Smooth muscle cell (in vitro differentiated cells): ENCODE data around the gene BCL2A1. TPM values are rescaled to one million over a fixed set of nuclear protein-coding genes. Genes with fewer than 3 reads are reported as not detected.

Source experiments
- DNase-seq: peaks from one replicate; lab custom pipeline; 2025; ENCODE audit not compliant: unreplicated experiment; lab: John Stamatoyannopoulos, UW
- H2AFZ ChIP-seq: fragments of 200-600 bp; sonication (generic); 2 replicates; pipeline ENCODE4 v1.6.0; 2016; ENCODE audit warnings: antibody characterized with exemption, low read depth, mild to moderate bottlenecking
- H3F3A ChIP-seq: fragments of 200-600 bp; sonication (generic); 2 replicates; pipeline ENCODE4 v1.6.0; 2017; ENCODE audit warnings: antibody characterized with exemption, low read depth
- H3K27ac ChIP-seq: fragments of 200-600 bp; sonication (generic); 2 replicates; pipeline ENCODE4 v1.5.1; 2016; ENCODE audit warnings: low read depth, mild to moderate bottlenecking
- H3K27me3 ChIP-seq: fragments of 200-600 bp; sonication (generic); 2 replicates; pipeline ENCODE4 v1.6.1; 2016; ENCODE audit warnings: low read depth, mild to moderate bottlenecking
- H3K36me3 ChIP-seq: fragments of 200-600 bp; sonication (generic); 2 replicates; pipeline ENCODE4 v1.5.1; 2016; ENCODE audit warnings: low read depth
- H3K4me1 ChIP-seq: fragments of 200-600 bp; sonication (generic); 2 replicates; pipeline ENCODE4 v1.5.1; 2016; ENCODE audit warnings: low read depth
- H3K4me2 ChIP-seq: fragments of 200-600 bp; sonication (generic); 2 replicates; pipeline ENCODE4 v1.6.0; 2016; ENCODE audit warnings: mild to moderate bottlenecking
- H3K4me3 ChIP-seq: fragments of 200-600 bp; sonication (generic); 2 replicates; pipeline ENCODE4 v1.5.1; 2016; ENCODE audit warnings: mild to moderate bottlenecking
- H3K79me2 ChIP-seq: fragments of 200-600 bp; sonication (generic); 2 replicates; pipeline ENCODE4 v1.6.0; 2016; ENCODE audit warnings: low read depth, mild to moderate bottlenecking
- H3K9ac ChIP-seq: fragments of 200-600 bp; sonication (generic); 2 replicates; pipeline ENCODE4 v1.6.0; 2016; ENCODE audit warnings: low read depth
- H3K9me3 ChIP-seq: fragments of 200-600 bp; sonication (generic); replicated peaks from 2 replicates; pipeline ENCODE4 v1.5.1; 2016; ENCODE audit warnings: low read depth
- H4K20me1 ChIP-seq: fragments of 200-600 bp; sonication (generic); 2 replicates; pipeline ENCODE4 v1.6.0; 2016; ENCODE audit warnings: low read depth
- CTCF ChIP-seq: fragments of 200-600 bp; sonication (generic); IDR thresholded peaks from 2 replicates; pipeline ENCODE4 v1.5.1; 2017; ENCODE audit warnings: borderline replicate concordance, mild to moderate bottlenecking, antibody characterized with exemption; ENCODE audit not compliant: insufficient read depth, poor library complexity, severe bottlenecking
- WGBS: methylation state at CpG from one replicate; pipeline ENCODE4 v1.1.7; 2016; ENCODE audit warnings: low lambda C conversion rate; 5-methylcytosine and 5-hydroxymethylcytosine counted together
- polyA plus RNA-seq: library from polyadenylated mRNA; unstranded; fragments of >200 nt; fragmentation: Nextera tagmentation; extraction: Ambion mirVana; gene quantifications from 2 replicates; pipeline ENCODE4 v1.2.1, GENCODE V29; 2016
- total RNA-seq: library from RNA; depleted of rRNA; stranded (reverse); fragments of >200 nt; gene quantifications from 2 replicates; pipeline ENCODE4 v1.2.3, GENCODE V29; 2014

BCL2A1 gene
- total and polyA plus RNA-seq, 2 experiments from 2014 or later: 13.4 to 18.2 TPM

DNA sequence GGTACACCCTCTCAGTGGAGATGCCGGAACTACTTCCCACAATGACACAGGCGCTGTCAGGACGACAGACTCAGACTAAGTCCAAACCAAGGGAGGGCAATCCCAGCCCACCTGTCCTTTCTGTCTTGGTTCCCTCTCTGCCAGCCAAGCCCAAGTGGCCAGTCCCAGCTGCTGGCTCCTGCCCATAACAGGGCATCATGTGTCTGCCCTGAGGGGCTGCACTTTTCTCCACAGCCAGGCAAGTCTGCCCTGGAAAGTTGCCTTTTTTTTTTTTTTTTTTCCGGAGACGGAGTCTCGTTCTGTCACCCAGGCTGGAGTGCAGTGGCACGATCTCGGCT, 20.0 kb upstream of the BCL2A1 start:
- no peak for DNase-seq
- no peaks in the 10 kb centered on the region for H3K79me2 ChIP-seq
- no peaks in the 10 kb centered on the region for H3K9me3 ChIP-seq
- no peak overlapping the region for H3K27ac ChIP-seq
- no peak overlapping the region for H3K4me2 ChIP-seq
- no peaks in the 10 kb centered on the region for H4K20me1 ChIP-seq
- H3K4me1 ChIP-seq: no peaks in the 10 kb centered on the region
- no peak overlapping the region for H2AFZ ChIP-seq
- H3F3A ChIP-seq: no peaks in the 10 kb centered on the region
- TF ChIP-seq CTCF: no peak
- 95% methylated on average over 8 of the region's 8 CpGs for WGBS
- H3K4me3 ChIP-seq: no peak overlapping the region
- no peaks in the 10 kb centered on the region for H3K36me3 ChIP-seq
- H3K9ac ChIP-seq: no peak overlapping the region
- no peaks in the 10 kb centered on the region for H3K27me3 ChIP-seq

DNA sequence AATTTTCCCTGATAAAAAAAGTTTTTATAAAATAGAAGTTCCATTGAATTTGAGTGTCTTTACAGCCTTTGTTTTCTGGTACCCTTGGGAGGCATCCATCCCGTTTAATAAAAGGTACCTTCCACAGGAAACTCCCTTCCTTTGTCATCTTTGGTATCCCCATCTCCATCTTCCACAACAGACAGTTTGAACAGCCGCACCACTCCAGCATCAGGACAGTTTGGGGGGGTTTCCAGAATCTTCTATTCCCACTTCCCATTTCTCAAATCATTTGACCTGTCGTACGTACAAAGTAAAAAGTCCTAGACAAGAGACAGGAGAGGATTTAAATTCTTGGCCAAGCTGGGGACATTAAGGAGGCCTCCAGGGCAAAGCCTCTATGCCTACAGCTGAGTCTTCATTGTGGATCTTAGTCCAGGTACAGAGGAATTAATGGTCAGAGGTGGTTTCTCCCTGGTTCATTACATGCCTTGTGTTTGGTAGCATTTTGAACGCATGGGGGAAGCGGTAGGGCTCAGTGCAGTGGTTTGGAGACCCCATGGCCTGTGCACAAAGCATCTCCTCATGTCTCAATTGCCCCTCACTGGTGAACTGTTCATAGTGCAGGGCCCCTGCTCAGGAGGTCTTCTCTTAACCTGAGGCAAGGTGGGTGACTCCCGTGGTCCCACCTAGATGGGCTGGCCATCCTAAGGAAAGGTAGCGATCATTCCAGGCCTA, 19.4 kb upstream of the BCL2A1 start:
- H4K20me1 ChIP-seq: no peaks in the 10 kb centered on the region
- H3K4me3 ChIP-seq: no peak overlapping the region
- H3K9me3 ChIP-seq: no peaks in the 10 kb centered on the region
- no peaks in the 10 kb centered on the region for H3F3A ChIP-seq
- no peak for TF ChIP-seq CTCF
- no peak overlapping the region for H3K4me2 ChIP-seq
- no peak overlapping the region for H3K9ac ChIP-seq
- no peaks in the 10 kb centered on the region for H3K27me3 ChIP-seq
- H3K36me3 ChIP-seq: no peaks in the 10 kb centered on the region
- no peak for DNase-seq
- WGBS: 96% methylated on average over 8 of the region's 8 CpGs
- H3K4me1 ChIP-seq: no peaks in the 10 kb centered on the region
- H2AFZ ChIP-seq: no peak overlapping the region
- no peaks in the 10 kb centered on the region for H3K79me2 ChIP-seq
- H3K27ac ChIP-seq: no peak overlapping the region

DNA sequence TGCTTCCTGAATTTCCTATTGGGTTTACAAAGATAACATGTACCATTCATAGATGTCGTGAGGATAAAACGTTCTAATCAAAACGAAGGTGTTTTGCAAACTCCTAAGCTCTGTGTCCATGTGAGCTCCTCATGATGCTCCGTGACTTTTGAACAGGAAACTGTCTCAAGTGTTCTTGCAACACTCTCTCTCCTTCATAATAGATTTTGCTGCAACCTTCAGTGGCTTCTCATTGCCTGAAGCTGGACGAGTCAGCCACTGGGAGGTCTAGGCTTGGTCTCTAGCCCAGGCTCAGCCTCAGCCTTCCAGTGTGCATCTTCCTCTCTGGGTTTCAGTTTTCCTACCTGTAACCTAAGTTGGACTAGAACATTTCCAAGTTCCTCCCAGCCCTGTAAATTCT, 18.7 kb upstream of the BCL2A1 start:
- Histone ChIP-seq H3K27me3 (no peaks in the 10 kb centered on the region), H3K36me3 (no peaks in the 10 kb centered on the region), H3K79me2 (no peaks in the 10 kb centered on the region), H2AFZ (no peak overlapping the region), H3K4me2 (no peak overlapping the region), H3K4me1 (no peaks in the 10 kb centered on the region), H3K9ac (no peak overlapping the region), H4K20me1 (no peaks in the 10 kb centered on the region), H3F3A (no peaks in the 10 kb centered on the region), H3K27ac (no peak overlapping the region), H3K4me3 (no peak overlapping the region), H3K9me3 (no peaks in the 10 kb centered on the region)
- WGBS: 71% methylated on average over 5 of the region's 5 CpGs
- no peak for DNase-seq
- no peak for TF ChIP-seq CTCF

DNA sequence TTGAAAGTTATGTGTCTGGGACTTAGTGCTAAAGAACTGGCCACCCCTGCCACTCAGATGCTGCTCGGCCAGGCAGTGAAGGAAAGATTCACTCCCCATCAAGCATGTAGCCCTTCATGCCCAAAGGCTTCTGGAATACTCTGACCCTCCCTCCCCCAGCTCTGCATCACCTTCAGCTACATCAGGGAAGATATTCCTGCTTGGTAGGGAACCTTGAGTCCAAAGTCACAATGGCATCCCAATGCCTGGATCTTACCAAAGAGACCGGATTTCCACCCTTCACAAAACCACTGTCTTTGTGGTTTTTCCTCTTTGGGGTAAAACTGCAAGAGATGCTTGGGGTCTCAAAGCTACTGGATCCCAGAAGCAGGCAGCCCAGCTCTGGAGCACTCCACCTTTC, 18.2 kb upstream of the BCL2A1 start:
- no peaks in the 10 kb centered on the region for H3K9me3 ChIP-seq
- H3K4me1 ChIP-seq: no peaks in the 10 kb centered on the region
- no peak for TF ChIP-seq CTCF
- no peak overlapping the region for H3K4me3 ChIP-seq
- H3K27ac ChIP-seq: no peak overlapping the region
- H3K79me2 ChIP-seq: no peaks in the 10 kb centered on the region
- no peak for DNase-seq
- H3K9ac ChIP-seq: no peak overlapping the region
- no peak overlapping the region for H2AFZ ChIP-seq
- H3K4me2 ChIP-seq: no peak overlapping the region
- H4K20me1 ChIP-seq: no peaks in the 10 kb centered on the region
- H3K36me3 ChIP-seq: no peaks in the 10 kb centered on the region
- no peaks in the 10 kb centered on the region for H3K27me3 ChIP-seq
- H3F3A ChIP-seq: no peaks in the 10 kb centered on the region
- 93% methylated on average over 2 of the region's 2 CpGs for WGBS
